GM12891 (cell line): ENCODE results near the gene C2CD3.

Experiments
- DNase-seq: peaks from one replicate; pipeline ENCODE4 v3.0.0; 2011; ENCODE audit warnings: low spot score; ENCODE audit not compliant: insufficient read length
- FAIRE-seq: peaks from 2 replicates; lab custom pipeline; 2011; peaks lifted over from hg19 to GRCh38; lab: Jason Lieb, UNC
- PAX5 ChIP-seq: IDR thresholded peaks from 2 replicates; pipeline ENCODE4 v1.6.1; 2011; ENCODE audit warnings: low read length, moderate library complexity, mild to moderate bottlenecking; ENCODE audit not compliant: insufficient read depth, severe bottlenecking
- POLR2A ChIP-seq: IDR thresholded peaks from 2 replicates; pipeline ENCODE4 v1.6.1; 2011; ENCODE audit warnings: low read depth, low read length, control low read depth
- POLR2AphosphoS5 ChIP-seq: IDR thresholded peaks from 2 replicates; pipeline ENCODE4 v1.6.1; 2011; ENCODE audit warnings: low read depth, low read length, control low read depth
- POU2F2 ChIP-seq: IDR thresholded peaks from 2 replicates; pipeline ENCODE4 v1.6.1; 2011; ENCODE audit warnings: low read depth, mild to moderate bottlenecking, control low read depth, low read length, moderate library complexity
- SPI1 ChIP-seq: IDR thresholded peaks from 2 replicates; pipeline ENCODE4 v1.6.1; 2011; ENCODE audit warnings: low read depth, low read length, control low read depth
- TAF1 ChIP-seq: IDR thresholded peaks from 2 replicates; pipeline ENCODE4 v1.6.1; 2011; ENCODE audit warnings: low read depth, low read length, control low read depth

C2CD3 gene

DNA sequence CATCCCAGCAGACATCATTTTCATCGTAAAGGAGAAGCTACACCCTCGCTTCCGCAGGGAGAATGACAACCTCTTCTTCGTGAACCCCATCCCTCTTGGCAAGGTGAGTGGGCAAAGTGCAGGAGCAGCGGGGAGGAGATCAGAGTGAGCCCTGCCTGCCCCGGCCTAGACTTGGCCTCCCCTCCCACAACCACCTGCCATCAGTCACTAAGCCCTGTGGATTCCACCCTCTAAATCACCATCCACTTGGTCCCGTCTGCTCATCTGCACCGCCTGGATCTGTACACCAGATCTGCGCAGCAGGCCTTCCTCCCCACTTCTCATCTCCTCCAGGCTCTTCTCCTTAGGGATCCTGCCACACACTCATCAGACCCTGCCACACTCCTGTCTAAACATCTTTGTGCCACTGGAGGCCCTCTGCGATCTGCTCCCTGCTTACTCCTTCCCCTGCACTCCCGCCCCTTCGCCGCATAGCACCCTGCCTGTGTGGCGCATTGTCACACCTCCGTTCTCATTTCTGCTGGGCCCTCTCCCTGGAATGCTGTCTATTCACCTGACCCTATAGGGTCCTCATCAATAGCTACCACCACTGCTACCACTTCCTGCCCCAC lies 202.3 kb downstream of the C2CD3 start:
- FAIRE-seq (no peak), DNase-seq (no peak)
- no peak for TF ChIP-seq POU2F2
- TF ChIP-seq TAF1, result no peak
- no peak for TF ChIP-seq POLR2AphosphoS5
- TF ChIP-seq SPI1, result no peak
- TF ChIP-seq POLR2A, result no peak
- TF ChIP-seq PAX5, result no peak

DNA sequence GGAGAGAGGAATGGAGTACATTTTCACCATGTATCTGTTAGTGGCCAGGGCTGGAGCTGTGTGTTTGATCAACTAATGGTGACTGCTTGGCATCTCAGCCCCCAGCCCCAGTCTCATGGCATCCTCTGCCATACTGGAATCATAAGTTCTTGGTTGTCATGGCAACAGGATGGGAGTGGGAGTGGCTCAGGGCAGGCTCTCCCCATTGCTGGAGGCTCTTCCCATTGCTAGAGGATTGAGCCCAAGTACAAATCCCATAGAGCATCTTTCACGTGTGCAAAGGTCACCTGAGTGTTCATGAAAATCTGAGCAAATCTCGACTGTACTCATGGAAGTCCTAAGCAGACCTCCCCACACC lies 205.1 kb downstream of the C2CD3 start:
- TF ChIP-seq SPI1, result no peak
- TF ChIP-seq POLR2A, result no peak
- TF ChIP-seq PAX5, result no peak
- TF ChIP-seq TAF1, result no peak
- no peak for TF ChIP-seq POLR2AphosphoS5
- TF ChIP-seq POU2F2, result no peak
- FAIRE-seq (no peak), DNase-seq (no peak)

DNA sequence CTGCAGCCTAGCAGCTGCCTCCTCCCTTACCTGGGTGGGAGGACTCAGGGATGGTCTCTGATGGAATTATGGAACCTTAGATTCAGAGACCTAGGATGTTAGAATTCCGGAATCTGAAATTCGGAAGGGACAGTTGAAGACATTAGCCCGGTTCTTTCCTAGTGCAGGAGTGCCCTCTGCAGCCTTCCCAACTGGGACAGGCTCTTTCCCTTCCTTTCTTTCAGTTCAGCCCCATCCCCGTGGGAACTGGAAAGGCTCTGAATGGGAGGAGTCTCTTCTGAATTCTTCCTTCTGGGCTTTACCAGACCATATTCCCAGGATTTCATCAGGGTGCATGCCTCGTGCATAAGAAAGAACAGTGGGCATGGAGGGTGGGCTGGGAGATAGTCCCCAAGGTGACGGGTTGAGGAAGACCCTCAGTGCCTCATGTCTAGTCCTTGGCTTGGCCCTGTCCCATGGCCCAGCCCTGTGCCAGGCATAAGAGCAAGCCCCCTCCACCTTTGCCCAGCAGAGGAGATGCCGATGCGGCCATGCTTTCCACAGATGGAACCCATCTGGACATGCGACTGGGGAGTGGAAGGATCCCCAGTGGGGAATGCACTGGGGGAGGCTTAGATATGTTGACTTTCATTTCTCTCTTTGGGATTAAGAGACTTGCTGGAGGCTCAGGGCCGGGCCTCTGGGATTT lies 205.6 kb downstream of the C2CD3 start:
- DNase-seq (no peak), FAIRE-seq (no peak)
- no peak for TF ChIP-seq POLR2A
- TF ChIP-seq PAX5, result no peak
- TF ChIP-seq SPI1, result no peak

DNA sequence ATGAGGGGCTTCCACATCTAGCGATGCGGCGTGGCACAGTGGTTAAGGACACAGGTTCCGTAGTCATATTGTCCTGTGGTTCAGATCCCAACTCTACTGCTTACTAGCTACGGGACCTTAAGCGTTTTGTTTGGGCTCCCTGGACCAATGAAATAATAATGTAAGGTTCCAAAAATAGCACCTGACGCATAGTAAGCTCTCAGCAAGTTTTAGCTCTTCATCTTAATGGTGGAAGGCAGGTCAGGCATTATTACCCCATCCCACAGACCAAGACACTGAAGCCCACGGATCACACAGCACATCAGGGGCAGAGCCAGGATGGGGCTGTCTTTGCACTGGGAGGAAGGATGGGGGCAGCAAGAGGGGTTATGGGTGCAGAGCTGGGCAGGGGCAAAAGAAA lies 206.9 kb downstream of the C2CD3 start:
- no peak for TF ChIP-seq PAX5
- TF ChIP-seq POU2F2, result no peak
- no peak for TF ChIP-seq TAF1
- peak; percentile 89 for FAIRE-seq
- no peak for DNase-seq
